ENCODE results near the gene NYAP2.

Gene NYAP2

DNA sequence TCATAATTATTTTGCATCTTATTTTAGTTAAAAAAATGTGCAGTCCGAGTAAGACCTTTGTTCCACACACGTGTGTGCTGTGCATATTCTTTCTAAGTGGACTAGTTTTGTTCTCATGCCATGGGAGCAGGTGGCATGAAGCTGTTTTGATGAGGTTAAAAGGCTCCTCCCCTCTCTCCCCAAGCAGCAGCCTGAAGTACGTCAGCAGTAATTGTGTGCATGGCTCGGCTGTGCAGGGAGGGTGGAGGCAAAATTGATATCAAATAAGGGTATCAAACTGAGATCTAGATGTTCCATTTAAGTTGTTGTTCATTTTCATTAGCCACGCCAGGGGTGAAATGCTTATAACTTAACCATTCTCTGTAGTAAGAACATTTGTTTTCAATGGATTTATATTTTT, at the start of gene NYAP2:
NYAP2 (plus strand) TSS at position 207 of the 400 bp plus-strand sequence. CDS start 9,171 bp downstream, outside the sequence.
- DNase-seq = no peak
- no peaks in the 10 kb centered on the region for H3K36me3 Mint-ChIP-seq (ENCODE audit: low read depth)
- H3K4me1 Mint-ChIP-seq = no peaks in the 10 kb centered on the region
- H3K4me3 Mint-ChIP-seq = no peak within 1 kb of the TSS
- no peak within 1 kb of the TSS for H3K27ac Mint-ChIP-seq
- H3K9me3 Mint-ChIP-seq = no peaks in the 10 kb centered on the region
- peaks cover 11% of the 10 kb centered on the region for H3K27me3 Mint-ChIP-seq (ENCODE audit: low read depth, poor library complexity)
- TF ChIP-seq, protein P1, sequence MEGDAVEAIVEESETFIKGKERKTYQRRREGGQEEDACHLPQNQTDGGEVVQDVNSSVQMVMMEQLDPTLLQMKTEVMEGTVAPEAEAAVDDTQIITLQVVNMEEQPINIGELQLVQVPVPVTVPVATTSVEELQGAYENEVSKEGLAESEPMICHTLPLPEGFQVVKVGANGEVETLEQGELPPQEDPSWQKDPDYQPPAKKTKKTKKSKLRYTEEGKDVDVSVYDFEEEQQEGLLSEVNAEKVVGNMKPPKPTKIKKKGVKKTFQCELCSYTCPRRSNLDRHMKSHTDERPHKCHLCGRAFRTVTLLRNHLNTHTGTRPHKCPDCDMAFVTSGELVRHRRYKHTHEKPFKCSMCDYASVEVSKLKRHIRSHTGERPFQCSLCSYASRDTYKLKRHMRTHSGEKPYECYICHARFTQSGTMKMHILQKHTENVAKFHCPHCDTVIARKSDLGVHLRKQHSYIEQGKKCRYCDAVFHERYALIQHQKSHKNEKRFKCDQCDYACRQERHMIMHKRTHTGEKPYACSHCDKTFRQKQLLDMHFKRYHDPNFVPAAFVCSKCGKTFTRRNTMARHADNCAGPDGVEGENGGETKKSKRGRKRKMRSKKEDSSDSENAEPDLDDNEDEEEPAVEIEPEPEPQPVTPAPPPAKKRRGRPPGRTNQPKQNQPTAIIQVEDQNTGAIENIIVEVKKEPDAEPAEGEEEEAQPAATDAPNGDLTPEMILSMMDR (IDR thresholded peaks at IDR 0.05) = no peak

DNA sequence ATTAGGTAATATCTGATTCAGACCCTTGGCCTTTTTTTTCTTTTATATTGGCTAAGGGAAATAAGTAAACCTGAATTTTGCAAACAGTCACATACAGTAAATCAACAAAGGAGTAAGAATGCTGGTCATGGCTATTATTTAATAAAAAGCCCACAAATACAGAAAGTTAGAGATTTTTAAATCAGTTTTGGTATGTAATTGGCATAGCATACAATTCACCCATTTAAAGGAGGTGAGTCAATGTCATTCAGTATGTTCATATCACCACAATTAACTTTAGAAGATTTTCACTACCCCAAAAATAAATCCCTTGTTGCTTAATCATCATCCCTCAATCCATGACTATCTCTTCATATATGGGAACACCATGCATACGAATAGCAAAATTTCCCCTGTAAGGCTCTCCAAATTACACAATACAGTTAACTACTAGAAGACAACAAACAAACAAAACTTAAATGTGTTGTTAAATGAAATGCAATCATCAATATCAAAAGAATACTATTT, 45.9 kb upstream of the NYAP2 start:
- Mint-ChIP-seq H3K36me3 (ENCODE audit: low read depth) (no peaks in the 10 kb centered on the region), H3K27ac (peak overlapping the region; percentile 83), H3K9me3 (no peaks in the 10 kb centered on the region), H3K4me3 (no peak overlapping the region), H3K4me1 (peaks cover 29% of the 10 kb centered on the region), H3K27me3 (ENCODE audit: low read depth, poor library complexity) (no peaks in the 10 kb centered on the region)
- DNase-seq = no peak
- TF ChIP-seq, protein P1 (IDR thresholded peaks at IDR 0.05) = no peak

DNA sequence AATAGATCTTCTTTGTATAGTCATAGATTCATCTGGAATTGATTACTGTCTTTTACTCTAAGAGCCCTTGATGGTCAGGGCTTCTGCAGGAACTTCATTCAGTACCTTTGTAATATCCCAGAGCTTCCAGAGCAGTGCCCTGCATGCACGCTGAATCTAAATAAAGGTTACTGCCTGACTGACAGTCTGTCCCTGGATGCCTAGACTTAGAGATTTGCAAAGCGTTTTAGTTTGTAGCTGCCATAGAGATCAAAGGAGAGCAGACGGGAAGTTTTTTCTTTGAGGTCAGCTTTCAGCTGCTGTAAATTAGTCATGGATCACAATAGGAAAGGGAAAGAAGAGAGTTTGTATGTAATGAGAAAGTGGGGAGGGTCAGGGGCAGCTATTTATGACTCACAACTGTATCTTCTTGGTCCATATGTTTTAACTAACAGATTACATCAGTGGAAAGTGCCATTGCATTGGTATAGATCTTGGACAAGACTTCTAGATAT, 45.2 kb upstream of the NYAP2 start:
- Mint-ChIP-seq H3K4me3 (no peak overlapping the region), H3K27ac (peak overlapping the region; percentile 43), H3K4me1 (peaks cover 29% of the 10 kb centered on the region), H3K36me3 (ENCODE audit: low read depth) (no peaks in the 10 kb centered on the region), H3K9me3 (no peaks in the 10 kb centered on the region), H3K27me3 (ENCODE audit: low read depth, poor library complexity) (no peaks in the 10 kb centered on the region)
- DNase-seq = peak; percentile 22
- TF ChIP-seq, protein P1 (IDR thresholded peaks at IDR 0.05) = no peak

DNA sequence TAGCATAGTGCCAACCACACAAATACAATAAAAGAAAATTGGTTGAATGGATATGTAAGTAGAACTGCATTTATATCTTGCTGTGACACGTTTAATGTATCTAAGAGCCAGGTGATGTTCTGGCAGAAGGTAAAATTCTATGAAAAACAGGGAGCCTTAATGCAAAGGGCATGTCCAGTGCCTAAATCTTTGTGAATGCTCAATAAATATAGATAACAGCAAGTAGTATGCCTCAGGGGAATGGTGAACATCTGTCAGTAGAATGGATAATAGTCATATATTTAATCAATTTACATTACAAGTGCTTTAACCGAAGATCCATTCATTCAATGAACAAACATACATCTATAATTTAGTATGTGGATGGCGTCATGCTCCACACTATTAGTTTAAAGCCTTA, 43.7 kb upstream of the NYAP2 start:
- Mint-ChIP-seq H3K9me3 (no peaks in the 10 kb centered on the region), H3K4me3 (no peak overlapping the region), H3K36me3 (ENCODE audit: low read depth) (no peaks in the 10 kb centered on the region), H3K4me1 (peaks cover 29% of the 10 kb centered on the region), H3K27ac (peak overlapping the region; percentile 29), H3K27me3 (ENCODE audit: low read depth, poor library complexity) (no peaks in the 10 kb centered on the region)
- no peak for DNase-seq
- TF ChIP-seq, protein P1 (IDR thresholded peaks at IDR 0.05) = no peak

DNA sequence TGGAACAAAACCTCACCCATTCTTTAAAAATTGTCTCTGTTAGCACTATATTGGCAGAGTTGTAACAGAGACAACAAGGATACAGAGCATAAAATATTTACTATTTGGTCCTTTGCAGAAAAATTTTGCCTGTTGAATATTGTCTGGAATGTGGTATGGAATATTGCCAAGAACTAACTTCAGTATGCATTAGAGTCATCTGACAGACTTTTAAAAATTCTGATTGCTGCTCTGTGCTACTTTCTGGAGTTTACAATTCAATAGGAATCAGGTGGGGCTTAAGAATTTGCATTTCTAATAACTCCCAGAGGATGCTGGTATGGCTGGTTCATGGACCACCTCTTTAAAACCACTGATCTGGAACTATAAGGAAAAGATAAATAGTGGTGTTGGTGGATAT, 32.8 kb upstream of the NYAP2 start:
- peaks cover 27% of the 10 kb centered on the region for H3K4me1 Mint-ChIP-seq
- H3K36me3 Mint-ChIP-seq (ENCODE audit: low read depth) = no peaks in the 10 kb centered on the region
- no peak overlapping the region for H3K4me3 Mint-ChIP-seq
- H3K27ac Mint-ChIP-seq = no peak overlapping the region
- peaks cover 3% of the 10 kb centered on the region for H3K9me3 Mint-ChIP-seq
- no peak for DNase-seq
- no peaks in the 10 kb centered on the region for H3K27me3 Mint-ChIP-seq (ENCODE audit: low read depth, poor library complexity)
- TF ChIP-seq, protein P1 (IDR thresholded peaks at IDR 0.05) = no peak

DNA sequence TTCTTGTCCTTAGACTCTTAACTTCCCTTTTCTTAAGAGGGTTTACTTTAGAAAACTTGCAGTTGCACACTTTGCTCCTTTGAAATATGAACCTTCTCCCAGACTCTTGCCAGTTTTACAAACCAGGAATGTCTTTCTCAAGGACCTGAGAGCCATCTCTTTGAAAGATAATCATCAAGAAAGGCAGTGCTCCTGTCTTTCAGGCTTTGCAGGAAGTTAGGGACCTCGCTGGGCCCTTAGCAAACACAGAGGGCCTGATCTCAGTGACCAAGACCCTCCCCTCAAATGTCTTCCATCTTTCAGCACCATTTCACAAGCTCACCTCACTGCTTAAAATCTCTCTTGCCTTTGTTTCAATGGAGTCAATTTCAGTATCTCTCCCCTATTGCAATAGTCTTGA, 32.0 kb upstream of the NYAP2 start:
- H3K4me1 Mint-ChIP-seq = peaks cover 27% of the 10 kb centered on the region
- H3K27ac Mint-ChIP-seq = peak overlapping the region; percentile 81
- H3K36me3 Mint-ChIP-seq (ENCODE audit: low read depth) = no peaks in the 10 kb centered on the region
- DNase-seq = no peak
- peaks cover 3% of the 10 kb centered on the region for H3K9me3 Mint-ChIP-seq
- H3K27me3 Mint-ChIP-seq (ENCODE audit: low read depth, poor library complexity) = no peaks in the 10 kb centered on the region
- TF ChIP-seq, protein P1 (IDR thresholded peaks at IDR 0.05) = no peak
- H3K4me3 Mint-ChIP-seq = no peak overlapping the region

All from nephron progenitor cell (in vitro differentiated cells).